ENCODE results near the gene NVL.

GRCh38 chr1:224182057-224182865, 147.7 kb downstream of the NVL start:
- no peak for TF ChIP-seq CTCF (IDR thresholded peaks at IDR 0.05)
- TF ChIP-seq POLR2A (IDR thresholded peaks at IDR 0.05): no peak
